GM12865 (cell line): Measurements from ENCODE around the gene ASIC3.
"Not testable (repeated sequence)": the region's sequence is repeated elsewhere in the genome, so short reads cannot be mapped to it uniquely, and the experiment has no call there.

ENCODE experiments used
- DNase-seq: peaks from one replicate; pipeline ENCODE4 v3.0.0; 2010; ENCODE audit warnings: low read depth
- H3K4me3 ChIP-seq: 2 replicates; pipeline ENCODE4 v1.5.1; 2011; ENCODE audit warnings: mild to moderate bottlenecking, low read depth, low read length, control low read depth
- TF ChIP-seq, protein P1 (sequence below): IDR thresholded peaks from 2 replicates; pipeline ENCODE4 v1.5.1; 2011; ENCODE audit warnings: low read length, control low read depth, low read depth, inconsistent platforms; ENCODE audit not compliant: insufficient read depth; ENCODE audit errors: missing control alignments

ASIC3 gene

GRCh38 chr7:151040616-151041375 is 7.5 kb upstream of the ASIC3 start:
- DNase-seq: no peak
- TF ChIP-seq, protein P1, sequence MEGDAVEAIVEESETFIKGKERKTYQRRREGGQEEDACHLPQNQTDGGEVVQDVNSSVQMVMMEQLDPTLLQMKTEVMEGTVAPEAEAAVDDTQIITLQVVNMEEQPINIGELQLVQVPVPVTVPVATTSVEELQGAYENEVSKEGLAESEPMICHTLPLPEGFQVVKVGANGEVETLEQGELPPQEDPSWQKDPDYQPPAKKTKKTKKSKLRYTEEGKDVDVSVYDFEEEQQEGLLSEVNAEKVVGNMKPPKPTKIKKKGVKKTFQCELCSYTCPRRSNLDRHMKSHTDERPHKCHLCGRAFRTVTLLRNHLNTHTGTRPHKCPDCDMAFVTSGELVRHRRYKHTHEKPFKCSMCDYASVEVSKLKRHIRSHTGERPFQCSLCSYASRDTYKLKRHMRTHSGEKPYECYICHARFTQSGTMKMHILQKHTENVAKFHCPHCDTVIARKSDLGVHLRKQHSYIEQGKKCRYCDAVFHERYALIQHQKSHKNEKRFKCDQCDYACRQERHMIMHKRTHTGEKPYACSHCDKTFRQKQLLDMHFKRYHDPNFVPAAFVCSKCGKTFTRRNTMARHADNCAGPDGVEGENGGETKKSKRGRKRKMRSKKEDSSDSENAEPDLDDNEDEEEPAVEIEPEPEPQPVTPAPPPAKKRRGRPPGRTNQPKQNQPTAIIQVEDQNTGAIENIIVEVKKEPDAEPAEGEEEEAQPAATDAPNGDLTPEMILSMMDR: no peak
- no peak overlapping the region for H3K4me3 ChIP-seq

- not testable (repeated sequence) for DNase-seq, H3K4me3 ChIP-seq
Observed at GRCh38 chr7:151043449-151043848, 4.9 kb upstream of the ASIC3 start.

DNA sequence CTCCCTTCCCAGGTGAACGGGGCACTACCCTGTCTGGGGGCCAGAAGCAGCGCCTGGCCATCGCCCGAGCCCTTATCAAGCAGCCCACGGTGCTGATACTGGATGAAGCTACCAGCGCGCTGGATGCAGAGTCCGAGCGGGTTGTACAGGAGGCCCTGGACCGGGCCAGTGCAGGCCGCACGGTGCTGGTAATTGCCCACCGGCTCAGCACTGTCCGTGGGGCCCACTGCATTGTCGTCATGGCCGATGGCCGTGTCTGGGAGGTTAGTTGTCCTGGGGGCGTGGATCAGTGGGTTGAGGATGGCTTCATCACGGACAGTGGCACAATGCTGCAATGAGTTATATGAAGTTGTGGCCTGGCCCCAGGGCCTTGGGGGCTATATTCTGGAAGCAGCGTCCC is 4.4 kb upstream of the ASIC3 start:
- TF ChIP-seq, protein P1: no peak
- no peak for DNase-seq

GRCh38 chr7:151045262-151045661 is 3.1 kb upstream of the ASIC3 start:
- DNase-seq: no peak
- TF ChIP-seq, protein P1: no peak
- H3K4me3 ChIP-seq: no peak overlapping the region

More for the DNA sequence above, 4.4 kb upstream of the ASIC3 start:
- H3K4me3 ChIP-seq: no peak overlapping the region

GRCh38 chr7:151045967-151046366 is 2.4 kb upstream of the ASIC3 start:
- no peak for DNase-seq
- no peak overlapping the region for H3K4me3 ChIP-seq
- TF ChIP-seq, protein P1: no peak

DNA sequence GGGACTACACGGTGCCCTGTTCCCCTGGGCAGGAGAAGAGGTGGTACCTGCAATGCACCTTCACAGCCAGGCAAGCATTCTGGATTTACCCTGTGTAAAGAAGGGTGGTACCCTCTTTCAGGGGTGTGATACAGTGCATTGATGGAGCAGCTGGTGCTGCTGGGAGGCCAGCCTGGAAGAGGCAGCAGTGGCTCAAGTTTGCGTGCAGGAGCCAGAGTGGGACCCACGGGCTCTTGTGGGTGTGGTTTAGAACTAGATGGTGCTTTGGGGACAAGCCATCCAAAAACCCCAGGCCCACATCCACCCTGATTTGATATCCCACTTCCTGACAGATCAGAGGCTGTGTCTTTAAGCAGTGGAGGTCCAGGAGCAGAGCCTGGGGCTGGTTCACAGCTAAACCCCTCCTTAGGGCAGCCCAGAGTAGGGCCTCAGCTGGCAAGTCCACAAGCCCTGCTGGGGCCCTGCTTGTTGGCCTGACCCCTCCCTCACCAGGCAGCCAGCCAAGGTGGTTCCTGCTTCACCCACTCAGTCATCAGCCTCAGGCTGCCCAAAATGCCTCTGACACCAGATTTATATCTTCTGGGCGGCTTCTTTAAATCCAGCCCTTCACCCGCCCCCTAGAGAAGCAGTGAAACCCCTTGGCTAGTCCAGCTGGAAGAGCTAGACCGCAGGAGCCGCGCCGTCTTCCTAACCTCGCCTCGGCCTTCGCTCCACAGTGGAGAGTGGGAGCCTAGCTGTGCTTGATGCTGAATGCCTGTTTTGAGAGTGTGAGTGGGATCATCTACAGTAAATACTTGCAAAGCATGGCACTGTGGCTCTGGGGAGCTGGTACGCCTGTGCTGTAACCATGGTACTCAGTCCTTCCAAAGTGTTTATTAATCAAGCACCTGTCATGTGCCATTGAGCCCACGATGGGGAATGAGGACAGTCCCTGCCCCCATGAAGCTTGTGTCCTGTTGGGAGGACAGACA is 1.4 kb upstream of the ASIC3 start:
- no peak for DNase-seq
- TF ChIP-seq, protein P1: no peak

GRCh38 chr7:151048911-151049463 is 656 bp downstream of the ASIC3 start:
- H3K4me3 ChIP-seq: no peak overlapping the region

More for the DNA sequence above, 1.4 kb upstream of the ASIC3 start:
- H3K4me3 ChIP-seq: no peak overlapping the region

More at GRCh38 chr7:151048911-151049463, 656 bp downstream of the ASIC3 start:
- DNase-seq: no peak
- TF ChIP-seq, protein P1: no peak
